Subcutaneous adipose tissue (tissue), 4 donors: ENCODE data around the gene PEF1. TPM values are rescaled to one million over a fixed set of nuclear protein-coding genes. Genes with fewer than 3 reads are reported as not detected.

Experiments
- total RNA-seq, 4 donors: library from RNA; depleted of rRNA; stranded (reverse); fragments of >200 nt; gene quantifications; one replicate each; pipeline ENCODE4 v1.1.0, GENCODE V29; 2016
- TF ChIP-seq, protein P1 (sequence below): fragments of 450-650 bp; IDR thresholded peaks from one replicate; pipeline ENCODE4 v1.5.1; 2016; ENCODE audit warnings: low read depth, mild to moderate bottlenecking, control low read depth, antibody characterized with exemption, moderate library complexity

The PEF1 gene
- total RNA-seq, 4 donors from 2014 or later: 49.6 to 68.8 (median 56.9) TPM

DNA sequence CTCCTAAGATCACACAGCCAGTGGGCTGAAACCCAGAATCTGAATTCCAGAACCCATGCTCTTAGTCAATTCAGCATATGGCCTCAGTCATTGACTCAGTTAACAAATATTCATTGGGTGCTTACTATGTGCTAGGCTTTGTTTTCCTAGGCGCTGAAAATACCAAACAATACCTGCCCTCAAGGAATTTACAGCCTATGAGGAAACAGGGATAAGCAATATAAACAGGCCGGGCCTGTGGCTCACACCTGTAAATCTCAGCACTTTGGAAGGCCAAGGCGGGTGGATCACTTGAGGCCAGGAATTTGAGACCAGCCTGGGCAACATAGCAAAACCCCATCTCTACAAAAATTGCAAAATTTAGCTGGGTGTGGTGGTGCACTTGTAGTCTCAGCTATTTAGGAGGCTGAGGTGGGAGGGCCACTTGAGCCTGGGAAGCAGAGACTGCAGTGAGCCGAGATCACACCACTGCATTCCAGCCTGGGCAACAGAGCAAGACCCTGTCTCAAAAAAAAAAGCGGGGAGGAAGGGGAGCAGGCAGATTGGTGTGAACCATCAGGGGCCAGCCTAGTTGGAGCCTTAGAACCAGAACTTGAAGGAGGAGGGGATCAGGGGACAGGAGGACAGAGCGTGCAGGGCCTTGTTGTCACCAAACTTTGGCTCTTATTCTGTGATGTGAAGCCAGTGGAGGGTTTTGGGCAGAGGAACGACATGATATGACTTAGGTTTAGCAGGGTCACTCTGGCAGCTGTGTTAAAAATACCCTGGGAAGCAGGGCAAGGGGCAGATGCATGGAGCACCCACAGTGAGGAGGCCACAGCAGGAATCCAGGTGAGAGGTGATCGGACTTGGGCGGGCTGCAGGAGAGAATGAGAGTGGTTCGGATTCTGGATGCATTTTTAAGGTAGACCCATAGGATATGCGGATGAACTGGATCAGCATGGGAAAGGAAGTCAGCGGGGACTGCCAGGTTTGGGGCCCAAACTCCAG, 62.6 kb downstream of the PEF1 start:
- TF ChIP-seq, protein P1, sequence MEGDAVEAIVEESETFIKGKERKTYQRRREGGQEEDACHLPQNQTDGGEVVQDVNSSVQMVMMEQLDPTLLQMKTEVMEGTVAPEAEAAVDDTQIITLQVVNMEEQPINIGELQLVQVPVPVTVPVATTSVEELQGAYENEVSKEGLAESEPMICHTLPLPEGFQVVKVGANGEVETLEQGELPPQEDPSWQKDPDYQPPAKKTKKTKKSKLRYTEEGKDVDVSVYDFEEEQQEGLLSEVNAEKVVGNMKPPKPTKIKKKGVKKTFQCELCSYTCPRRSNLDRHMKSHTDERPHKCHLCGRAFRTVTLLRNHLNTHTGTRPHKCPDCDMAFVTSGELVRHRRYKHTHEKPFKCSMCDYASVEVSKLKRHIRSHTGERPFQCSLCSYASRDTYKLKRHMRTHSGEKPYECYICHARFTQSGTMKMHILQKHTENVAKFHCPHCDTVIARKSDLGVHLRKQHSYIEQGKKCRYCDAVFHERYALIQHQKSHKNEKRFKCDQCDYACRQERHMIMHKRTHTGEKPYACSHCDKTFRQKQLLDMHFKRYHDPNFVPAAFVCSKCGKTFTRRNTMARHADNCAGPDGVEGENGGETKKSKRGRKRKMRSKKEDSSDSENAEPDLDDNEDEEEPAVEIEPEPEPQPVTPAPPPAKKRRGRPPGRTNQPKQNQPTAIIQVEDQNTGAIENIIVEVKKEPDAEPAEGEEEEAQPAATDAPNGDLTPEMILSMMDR: no peak

DNA sequence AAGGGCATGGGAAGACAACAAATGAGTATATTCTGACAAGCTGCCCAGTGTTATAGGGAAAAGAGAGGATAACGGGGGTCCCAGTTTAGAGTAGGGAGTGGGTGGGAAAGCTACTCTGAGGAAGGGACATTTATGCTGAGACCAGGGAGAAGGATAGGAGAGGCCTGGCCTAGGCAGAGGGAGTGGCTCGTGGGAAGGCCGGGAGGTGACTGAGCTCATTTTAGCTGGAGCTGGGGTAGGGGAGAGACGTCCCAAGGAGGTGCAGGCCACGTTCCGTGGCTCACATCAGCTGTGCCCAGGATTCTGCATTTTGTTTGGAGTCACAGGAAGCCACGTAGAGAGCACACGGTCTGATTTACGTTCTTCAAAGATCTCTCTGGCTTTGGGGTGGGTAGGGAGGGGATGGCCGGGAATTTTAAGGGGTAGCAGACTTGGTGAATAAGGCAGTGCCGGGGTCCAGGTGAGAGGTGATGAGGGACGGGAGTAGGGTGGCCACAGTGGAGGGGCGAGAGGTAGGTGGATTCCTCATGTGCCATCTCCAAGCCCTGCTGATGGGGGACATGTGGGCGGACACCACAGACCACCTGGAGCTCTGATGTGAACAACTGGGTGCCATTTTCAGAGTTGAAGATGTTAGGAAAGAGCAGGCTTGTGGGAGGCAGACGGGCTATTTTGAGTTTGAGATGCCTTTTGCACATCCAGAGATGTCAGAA, 63.6 kb downstream of the PEF1 start:
- TF ChIP-seq, protein P1: no peak

DNA sequence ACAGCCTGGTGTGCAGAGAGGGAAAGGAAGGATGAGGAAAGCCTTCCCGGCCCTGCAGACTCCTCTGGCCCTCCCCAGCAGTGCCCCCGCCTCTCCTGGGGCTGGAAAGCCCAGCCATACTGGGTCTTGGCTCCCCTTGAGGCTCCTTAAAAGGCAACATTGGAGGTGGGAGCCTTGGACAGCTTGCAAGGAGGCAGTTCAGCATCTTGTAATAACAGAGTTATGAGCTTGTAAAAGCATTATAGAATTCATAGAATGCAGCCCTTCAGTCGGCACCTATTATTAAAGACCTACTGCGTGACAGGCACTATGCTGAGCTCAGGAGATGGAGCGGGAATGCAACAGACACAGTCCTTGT, 64.2 kb downstream of the PEF1 start:
- TF ChIP-seq, protein P1: no peak

Other genes starting within 250 kb of the PEF1 start
- gene SERINC2, start 231.7 kb downstream of the PEF1 start, total RNA-seq: 10 to 100 TPM in 1 of 4 donors, 1 to 10 TPM in 3; 1.6 to 11.0 (median 7.2) TPM
- gene TINAGL1, start 68.4 kb downstream of the PEF1 start, total RNA-seq: 100 to 1,000 TPM in 3 of 4 donors, 10 to 100 TPM in 1; 63.7 to 373 (median 125) TPM
- gene HCRTR1, start 27.2 kb downstream of the PEF1 start, total RNA-seq: 1 to 10 TPM in 1 of 4 donors, not detected in 3; 1.7 TPM
- gene COL16A1, start 59.1 kb upstream of the PEF1 start, total RNA-seq: 10 to 100 TPM; 24.0 to 79.1 (median 55.0) TPM
- gene ADGRB2, start 119.5 kb upstream of the PEF1 start, total RNA-seq: 1 to 10 TPM in 3 of 4 donors, under 1 TPM in 1; 0.82 to 5.1 (median 3.9) TPM
- gene SPOCD1, start 171.1 kb upstream of the PEF1 start, total RNA-seq: 10 to 100 TPM in 1 of 4 donors, 1 to 10 TPM in 2, under 1 TPM in 1; 0.82 to 42.7 (median 4.5) TPM